IPS-15b (cell line): ENCODE results near the gene ADIPOR2.

Experiments
- H3K27me3 ChIP-seq: one replicate; pipeline ENCODE4 v1.6.1; 2013; ENCODE audit warnings: low read length; ENCODE audit not compliant: control insufficient read depth, insufficient read depth
- H3K36me3 ChIP-seq: one replicate; pipeline ENCODE4 v1.6.1; 2013; ENCODE audit warnings: low read length; ENCODE audit not compliant: control insufficient read depth, insufficient read depth
- H3K4me1 ChIP-seq: one replicate; pipeline ENCODE4 v1.6.1; 2013; ENCODE audit warnings: mild to moderate bottlenecking, low read length; ENCODE audit not compliant: control insufficient read depth, insufficient read depth
- H3K4me3 ChIP-seq: one replicate; pipeline ENCODE4 v1.5.1; 2013; ENCODE audit warnings: low read depth, low read length
- H3K9ac ChIP-seq: one replicate; pipeline ENCODE4 v1.6.1; 2013; ENCODE audit warnings: low read depth, mild to moderate bottlenecking, low read length
- H3K9me3 ChIP-seq: one replicate; pipeline ENCODE4 v1.6.1; 2013; ENCODE audit warnings: mild to moderate bottlenecking, low read length; ENCODE audit not compliant: control insufficient read depth, insufficient read depth

ADIPOR2 gene

DNA sequence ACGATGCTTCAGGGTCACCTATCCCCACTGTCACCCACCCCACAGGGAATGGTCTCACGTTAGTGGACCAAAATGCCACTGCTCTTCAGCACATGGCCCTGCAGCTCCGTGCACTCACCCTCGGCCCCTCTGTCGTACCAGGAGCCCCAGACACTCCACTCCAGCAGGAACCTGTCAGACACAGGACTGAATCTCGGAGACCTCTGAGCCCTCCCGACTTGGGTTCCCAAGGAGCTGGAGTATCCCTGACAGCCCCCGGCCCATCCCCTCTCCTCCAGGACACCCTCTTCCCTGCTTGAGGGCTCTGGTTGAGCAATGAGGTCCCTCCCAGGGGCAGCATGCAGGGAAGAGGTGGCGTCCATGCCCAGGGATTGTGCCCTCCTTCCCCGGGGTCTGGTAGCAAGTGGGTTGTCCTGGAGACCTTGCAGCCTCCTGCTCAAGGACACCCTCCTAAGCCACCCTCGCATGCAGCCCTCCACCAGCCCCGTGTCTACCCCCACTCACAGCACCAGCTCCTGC lies 109.1 kb downstream of the ADIPOR2 start:
- H3K4me1 ChIP-seq: no peaks in the 10 kb centered on the region
- no peaks in the 10 kb centered on the region for H3K36me3 ChIP-seq
- H3K27me3 ChIP-seq: peaks cover 2% of the 10 kb centered on the region
- H3K9ac ChIP-seq: no peak overlapping the region
- H3K9me3 ChIP-seq: no peaks in the 10 kb centered on the region
- H3K4me3 ChIP-seq: no peak overlapping the region

- Histone ChIP-seq H3K36me3 (no peaks in the 10 kb centered on the region), H3K9ac (no peak overlapping the region), H3K27me3 (peaks cover 2% of the 10 kb centered on the region), H3K9me3 (no peaks in the 10 kb centered on the region), H3K4me3 (no peak overlapping the region), H3K4me1 (no peaks in the 10 kb centered on the region)
Measured at GRCh38 chr12:1800401-1801302, 109.8 kb downstream of the ADIPOR2 start.

DNA sequence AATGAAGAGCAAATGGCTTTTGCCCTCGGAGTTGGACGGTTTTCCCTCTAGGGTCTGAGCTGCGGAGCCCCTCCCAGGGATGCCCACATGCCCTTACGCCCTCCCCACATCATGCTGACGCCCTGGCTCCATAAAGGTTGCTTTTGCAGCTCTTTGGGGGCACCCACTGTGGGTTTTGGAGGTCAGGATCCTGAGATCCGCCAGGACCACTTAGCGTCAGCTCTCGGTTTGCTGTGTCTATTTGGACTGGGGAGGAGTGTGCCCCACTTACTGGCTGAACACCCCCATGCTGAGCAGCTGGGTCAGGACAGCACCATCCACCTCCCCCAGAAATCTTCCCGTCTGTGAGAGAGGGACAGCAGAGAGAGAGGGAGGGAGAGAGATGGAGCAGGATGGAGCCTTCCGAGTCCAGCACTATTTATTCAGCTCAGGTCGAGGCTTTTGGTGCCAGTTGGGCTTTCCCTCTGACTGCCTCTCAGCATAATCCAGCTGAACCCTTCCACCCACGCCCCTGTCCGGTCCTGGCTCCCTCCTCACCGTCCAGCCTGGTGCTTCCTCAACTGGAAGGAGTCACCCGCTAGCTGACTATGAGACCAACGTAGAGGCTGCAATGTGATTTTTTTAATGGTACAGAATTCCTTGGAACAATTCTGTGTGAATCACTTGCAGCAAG lies 110.6 kb downstream of the ADIPOR2 start:
- Histone ChIP-seq H3K36me3 (no peaks in the 10 kb centered on the region), H3K9ac (no peak overlapping the region), H3K4me3 (no peak overlapping the region), H3K9me3 (no peaks in the 10 kb centered on the region), H3K27me3 (peaks cover under 1% of the 10 kb centered on the region), H3K4me1 (no peaks in the 10 kb centered on the region)

DNA sequence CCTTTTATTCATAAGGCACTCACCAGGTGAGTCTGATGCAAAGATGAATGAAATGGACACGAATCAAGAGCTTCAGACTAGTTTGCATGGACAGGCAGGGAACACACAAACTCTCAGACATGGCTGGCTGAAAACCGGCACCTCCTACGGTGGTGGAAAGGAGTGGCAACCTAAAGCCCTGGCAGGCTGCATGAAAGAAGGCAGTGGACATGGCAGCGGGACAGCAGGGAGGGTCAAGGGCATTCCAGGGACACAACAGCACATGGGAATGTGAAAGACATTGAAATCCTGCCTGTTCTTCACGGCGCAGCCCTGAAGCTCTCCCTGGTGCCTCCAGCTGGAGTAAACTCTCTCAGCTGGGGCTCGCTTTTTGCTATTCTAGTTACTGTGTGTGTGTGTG lies 112.9 kb downstream of the ADIPOR2 start:
- Histone ChIP-seq H3K4me1 (no peaks in the 10 kb centered on the region), H3K4me3 (no peak overlapping the region), H3K9ac (no peak overlapping the region), H3K9me3 (no peaks in the 10 kb centered on the region), H3K27me3 (no peaks in the 10 kb centered on the region), H3K36me3 (no peaks in the 10 kb centered on the region)

DNA sequence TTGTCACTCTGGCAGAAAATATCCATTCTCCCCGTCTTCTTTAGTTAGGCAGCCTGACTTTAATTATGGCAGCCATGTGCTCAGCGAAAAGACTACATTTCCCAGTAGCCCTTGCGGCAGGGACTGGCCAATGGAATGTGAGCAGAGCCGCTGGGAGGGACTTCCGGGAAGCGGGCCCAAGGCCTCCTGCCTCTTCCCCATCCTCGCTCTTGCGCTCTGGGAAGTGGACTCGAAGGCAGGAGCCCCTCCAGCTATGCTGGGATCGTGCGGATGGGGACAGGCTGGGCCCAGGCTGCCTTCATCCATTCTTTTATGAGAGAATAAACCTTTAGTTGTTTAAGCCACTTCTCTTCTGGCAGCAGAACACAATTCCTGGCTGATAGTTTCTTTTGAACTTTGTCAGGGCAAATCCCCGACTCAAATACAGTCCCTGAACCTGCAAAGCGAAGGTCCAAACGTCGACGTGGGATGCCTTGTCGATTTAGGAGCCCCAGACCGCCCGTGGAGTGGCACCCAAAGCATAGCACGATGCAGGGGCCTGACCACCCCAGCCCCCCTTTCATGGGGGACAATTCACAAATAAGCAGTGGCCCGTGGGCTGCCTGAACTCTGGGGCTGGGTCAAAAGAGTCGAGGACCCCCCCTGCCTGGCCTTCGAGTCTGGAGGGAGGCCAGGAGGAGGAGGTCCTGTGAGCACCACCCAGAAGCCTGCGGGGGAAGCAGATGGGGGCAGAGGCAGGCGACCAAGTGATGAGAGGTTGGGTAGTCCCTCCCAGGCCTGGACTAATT lies 113.9 kb downstream of the ADIPOR2 start:
- Histone ChIP-seq H3K4me3 (no peak overlapping the region), H3K27me3 (no peaks in the 10 kb centered on the region), H3K9ac (no peak overlapping the region), H3K9me3 (no peaks in the 10 kb centered on the region), H3K36me3 (no peaks in the 10 kb centered on the region), H3K4me1 (no peaks in the 10 kb centered on the region)

GRCh38 chr12:1805441-1806081 lies 114.7 kb downstream of the ADIPOR2 start:
- no peaks in the 10 kb centered on the region for H3K27me3 ChIP-seq
- no peak overlapping the region for H3K9ac ChIP-seq
- H3K36me3 ChIP-seq: no peaks in the 10 kb centered on the region
- H3K4me1 ChIP-seq: no peaks in the 10 kb centered on the region
- no peak overlapping the region for H3K4me3 ChIP-seq
- H3K9me3 ChIP-seq: no peaks in the 10 kb centered on the region

- Histone ChIP-seq H3K36me3 (no peaks in the 10 kb centered on the region), H3K27me3 (no peaks in the 10 kb centered on the region), H3K4me3 (no peak overlapping the region), H3K9me3 (no peaks in the 10 kb centered on the region), H3K9ac (no peak overlapping the region), H3K4me1 (no peaks in the 10 kb centered on the region)
Measured at GRCh38 chr12:1806301-1807086, 115.6 kb downstream of the ADIPOR2 start.

DNA sequence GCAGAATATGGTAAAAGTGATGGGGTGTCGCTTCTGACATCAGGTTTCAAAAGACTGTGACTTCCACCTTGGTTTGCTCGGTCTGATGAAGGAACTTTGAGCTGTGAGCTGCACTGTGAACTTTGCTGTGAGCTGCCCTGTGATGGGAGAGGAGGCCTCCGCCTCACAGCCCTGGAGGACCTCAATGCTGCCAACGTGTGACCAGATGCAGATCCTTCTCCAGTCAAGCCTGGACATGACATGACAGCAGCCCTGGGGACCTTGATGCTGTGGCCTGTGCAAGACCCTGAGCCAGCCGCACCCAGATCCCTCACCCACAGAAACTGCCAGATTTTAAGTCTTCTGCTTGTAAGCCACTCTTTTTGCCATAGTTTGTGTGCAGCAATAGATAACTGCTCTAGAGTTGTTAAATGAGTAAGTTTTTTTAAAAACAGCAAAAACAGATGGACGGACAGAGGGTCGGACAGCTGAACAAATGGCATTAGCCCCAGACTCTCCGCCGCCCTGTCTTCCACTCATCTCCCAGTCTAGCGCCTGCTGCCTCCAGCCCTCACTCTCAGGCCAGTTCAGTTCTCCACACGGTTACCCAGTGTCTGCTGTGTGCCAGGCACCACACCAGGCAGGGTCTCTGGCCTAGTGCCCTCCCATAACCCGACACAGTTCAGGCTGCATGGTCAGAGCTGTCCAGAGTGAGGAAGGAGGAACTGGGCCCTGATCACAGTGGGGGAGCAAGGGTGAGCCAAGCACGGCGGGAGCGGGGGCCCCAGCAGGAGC lies 116.4 kb downstream of the ADIPOR2 start:
- no peak overlapping the region for H3K9ac ChIP-seq

GRCh38 chr12:1808036-1808797 lies 117.3 kb downstream of the ADIPOR2 start:
- H3K9ac ChIP-seq: no peak overlapping the region
- no peak overlapping the region for H3K4me3 ChIP-seq
- H3K27me3 ChIP-seq: no peaks in the 10 kb centered on the region
- H3K9me3 ChIP-seq: no peaks in the 10 kb centered on the region
- no peaks in the 10 kb centered on the region for H3K36me3 ChIP-seq
- no peaks in the 10 kb centered on the region for H3K4me1 ChIP-seq

More for the DNA sequence above, 116.4 kb downstream of the ADIPOR2 start:
- Histone ChIP-seq H3K36me3 (no peaks in the 10 kb centered on the region), H3K4me1 (no peaks in the 10 kb centered on the region), H3K9me3 (no peaks in the 10 kb centered on the region), H3K27me3 (no peaks in the 10 kb centered on the region), H3K4me3 (no peak overlapping the region)
